ENCODE measurements around the gene ZSWIM7.

- no peak for TF ChIP-seq CTCF (IDR thresholded peaks at IDR 0.05; ENCODE audit: low read depth, low read length)
- TF ChIP-seq POLR2A (IDR thresholded peaks at IDR 0.05; ENCODE audit: extremely low read depth, insufficient read length): no peak
- no peak for TF ChIP-seq MAX (IDR thresholded peaks at IDR 0.05; ENCODE audit: low read depth, low read length)
- no peak for TF ChIP-seq MYC (IDR thresholded peaks at IDR 0.05; ENCODE audit: low read depth, low read length)
Measured at GRCh38 chr17:15977894-15978293, 21.6 kb downstream of the ZSWIM7 start.

Data from NB4 (cell line).